Tibial artery (tissue), 4 donors: Measurements from ENCODE around the gene TLNRD1.

Source experiments
- DNase-seq, 2 donors: peaks; one replicate each; pipeline ENCODE4 v3.0.0-alpha.2; 2019
- H3K27ac ChIP-seq, 2 donors: fragments of 200-600 bp; sonication (generic) in 1 of 2; 1 replicate in 1 of 2; 2 replicates in 1 of 2; pipeline ENCODE4 v1.5.1; 2018 to 2019; ENCODE audit warnings: mild to moderate bottlenecking in 1 of 2
- H3K27me3 ChIP-seq, 2 donors: fragments of 200-600 bp; sonication (generic) in 1 of 2; one replicate each; pipeline versions ENCODE4 v1.5.1 to v1.6.0; 2016 to 2019
- H3K36me3 ChIP-seq, 3 donors: fragments of 200-600 bp; sonication (generic) in 2 of 3; one replicate each; pipeline ENCODE4 v1.5.1; 2016 to 2019; ENCODE audit warnings: mild to moderate bottlenecking in 2 of 3
- H3K4me1 ChIP-seq, 4 donors: fragments of 200-600 bp; sonication (generic) in 2 of 4; 1 replicate in 3 of 4; 2 replicates in 1 of 4; pipeline ENCODE4 v1.5.1; 2016 to 2019
- H3K4me3 ChIP-seq, 2 donors: fragments of 200-600 bp; sonication (generic) in 1 of 2; 1 replicate in 1 of 2; 2 replicates in 1 of 2; pipeline ENCODE4 v1.5.1; 2018 to 2019; ENCODE audit warnings: mild to moderate bottlenecking in 2 of 2
- H3K9me3 ChIP-seq, 3 donors: fragments of 200-600 bp; sonication (generic) in 1 of 3; one replicate each; pipeline ENCODE4 v1.5.1; 2016 to 2019
- intact Hi-C: fragments of 100-400 bp; cut with DNase I; formaldehyde crosslinking; loops from one replicate; pipeline ENCODE4 v1.15.0; 2023; ENCODE audit warnings: low total_unique reads
- TF ChIP-seq, protein P1 (sequence below), 2 experiments: fragments of 200-600 bp in 1 of 2; fragments of 450-650 bp in 1 of 2; IDR thresholded peaks; one replicate each; pipeline ENCODE4 v1.5.1; 2017 to 2019; ENCODE audit warnings: antibody characterized with exemption in 2 of 2, mild to moderate bottlenecking in 1 of 2, moderate library complexity in 1 of 2

Gene TLNRD1

DNA sequence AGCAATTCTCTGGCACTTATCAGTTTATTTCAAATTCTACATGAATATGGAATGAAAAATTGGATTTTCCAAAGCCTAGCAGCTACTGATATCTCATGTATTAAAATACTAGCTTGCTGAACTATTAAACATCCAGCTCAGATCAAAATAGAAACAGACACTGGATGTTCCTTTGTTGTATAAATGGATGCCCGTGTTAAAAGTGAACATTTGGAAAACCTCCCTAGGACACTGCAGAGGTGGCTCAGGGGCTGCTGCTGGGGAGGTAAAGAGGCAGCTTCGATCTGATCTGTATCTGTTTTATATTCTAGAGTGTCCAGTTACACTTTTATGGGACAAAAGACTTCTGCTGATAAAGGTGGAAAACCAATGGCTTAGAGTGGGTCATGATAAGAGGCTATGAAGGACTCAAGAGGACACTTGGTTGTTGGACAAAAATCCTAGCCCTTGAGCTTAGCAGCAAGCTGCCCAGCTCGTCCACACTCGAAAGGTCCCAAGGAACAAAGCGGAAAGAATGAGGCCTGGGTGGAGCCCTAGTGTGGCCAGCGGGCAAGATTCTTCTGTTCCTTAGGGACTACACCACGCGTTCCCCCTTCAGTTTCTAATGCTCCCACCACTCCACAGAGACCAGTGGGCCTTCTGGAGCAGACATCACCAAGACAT is 21.1 kb upstream of the TLNRD1 start:
- Histone ChIP-seq H3K27ac (no peak overlapping the region), H3K4me1 (peaks cover 0 to 18% (median 5%) of the 10 kb centered on the region in 4 donors), H3K36me3 (peaks cover 10 to 51% (median 45%) of the 10 kb centered on the region in 3 donors), H3K9me3 (no peaks in the 10 kb centered on the region), H3K4me3 (no peak overlapping the region), H3K27me3 (no peaks in the 10 kb centered on the region)
- intact Hi-C loops, result no loop called here
- TF ChIP-seq, protein P1, sequence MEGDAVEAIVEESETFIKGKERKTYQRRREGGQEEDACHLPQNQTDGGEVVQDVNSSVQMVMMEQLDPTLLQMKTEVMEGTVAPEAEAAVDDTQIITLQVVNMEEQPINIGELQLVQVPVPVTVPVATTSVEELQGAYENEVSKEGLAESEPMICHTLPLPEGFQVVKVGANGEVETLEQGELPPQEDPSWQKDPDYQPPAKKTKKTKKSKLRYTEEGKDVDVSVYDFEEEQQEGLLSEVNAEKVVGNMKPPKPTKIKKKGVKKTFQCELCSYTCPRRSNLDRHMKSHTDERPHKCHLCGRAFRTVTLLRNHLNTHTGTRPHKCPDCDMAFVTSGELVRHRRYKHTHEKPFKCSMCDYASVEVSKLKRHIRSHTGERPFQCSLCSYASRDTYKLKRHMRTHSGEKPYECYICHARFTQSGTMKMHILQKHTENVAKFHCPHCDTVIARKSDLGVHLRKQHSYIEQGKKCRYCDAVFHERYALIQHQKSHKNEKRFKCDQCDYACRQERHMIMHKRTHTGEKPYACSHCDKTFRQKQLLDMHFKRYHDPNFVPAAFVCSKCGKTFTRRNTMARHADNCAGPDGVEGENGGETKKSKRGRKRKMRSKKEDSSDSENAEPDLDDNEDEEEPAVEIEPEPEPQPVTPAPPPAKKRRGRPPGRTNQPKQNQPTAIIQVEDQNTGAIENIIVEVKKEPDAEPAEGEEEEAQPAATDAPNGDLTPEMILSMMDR (IDR thresholded peaks at IDR 0.05), result no peak
- no peak for DNase-seq

DNA sequence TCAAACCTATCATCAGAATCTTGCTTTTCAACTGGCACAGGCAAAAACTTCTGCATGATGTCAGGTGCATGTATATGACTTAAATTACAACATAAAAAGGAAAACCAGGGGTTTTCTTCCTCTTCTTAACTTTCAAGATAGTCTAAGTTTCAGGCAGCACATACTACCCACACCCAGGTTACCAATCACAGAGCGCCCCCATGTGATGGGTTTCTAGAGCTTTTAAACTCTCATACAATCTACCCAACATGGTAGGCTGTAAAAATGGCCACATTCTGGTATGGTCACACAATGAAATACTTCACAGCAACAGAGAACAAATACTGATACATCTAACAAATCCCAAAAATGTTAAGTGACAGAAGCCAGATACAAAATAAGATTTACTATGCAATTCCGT is 18.5 kb upstream of the TLNRD1 start:
- Histone ChIP-seq H3K27ac (no peak overlapping the region), H3K4me3 (no peak overlapping the region), H3K27me3 (no peaks in the 10 kb centered on the region), H3K4me1 (peaks cover 0 to 23% (median 8%) of the 10 kb centered on the region in 4 donors), H3K36me3 (peaks cover 10 to 45% (median 45%) of the 10 kb centered on the region in 3 donors), H3K9me3 (no peaks in the 10 kb centered on the region)
- TF ChIP-seq, protein P1 (IDR thresholded peaks at IDR 0.05), result no peak
- intact Hi-C loops, result no loop called here
- no peak for DNase-seq

GRCh38 chr15:80982839-80983238 is 17.9 kb upstream of the TLNRD1 start:
- no peak overlapping the region for H3K27ac ChIP-seq
- no peak for DNase-seq
- H3K4me3 ChIP-seq, result no peak overlapping the region
- no peaks in the 10 kb centered on the region for H3K27me3 ChIP-seq
- H3K36me3 ChIP-seq, result peaks cover 10 to 45% (median 39%) of the 10 kb centered on the region in 3 donors
- peaks cover 0 to 24% (median 11%) of the 10 kb centered on the region in 4 donors for H3K4me1 ChIP-seq
- intact Hi-C loops, result no loop called here
- no peaks in the 10 kb centered on the region for H3K9me3 ChIP-seq
- TF ChIP-seq, protein P1 (IDR thresholded peaks at IDR 0.05), result no peak

GRCh38 chr15:80984856-80985255 is 15.9 kb upstream of the TLNRD1 start:
- Histone ChIP-seq H3K9me3 (no peaks in the 10 kb centered on the region), H3K4me1 (peaks cover 0 to 36% (median 24%) of the 10 kb centered on the region in 4 donors), H3K27ac (no peak overlapping the region), H3K27me3 (no peaks in the 10 kb centered on the region), H3K4me3 (no peak overlapping the region), H3K36me3 (peaks cover 7 to 29% (median 21%) of the 10 kb centered on the region in 3 donors)
- intact Hi-C loops, result no loop called here
- DNase-seq, result no peak
- TF ChIP-seq, protein P1 (IDR thresholded peaks at IDR 0.05), result no peak

DNA sequence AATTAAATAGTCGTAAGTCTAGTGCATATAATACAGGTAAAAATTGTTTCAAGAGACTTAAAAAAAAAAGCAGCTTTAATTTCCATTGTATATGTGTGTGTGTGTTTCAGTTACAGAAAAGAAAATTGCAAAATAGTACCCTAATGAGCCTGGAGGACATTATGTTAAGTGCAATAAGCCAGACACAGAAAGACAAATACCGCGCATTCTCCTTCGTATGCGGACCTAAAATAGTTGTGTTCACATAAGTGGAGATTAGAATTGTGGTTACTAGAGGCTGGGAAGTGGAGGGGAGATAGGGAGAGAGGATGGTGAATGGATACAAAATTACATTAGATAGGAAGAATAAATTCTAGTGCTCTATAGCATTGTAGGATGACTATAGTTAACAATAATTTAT is 14.7 kb upstream of the TLNRD1 start:
- Histone ChIP-seq H3K9me3 (no peaks in the 10 kb centered on the region), H3K4me1 (peaks cover 0 to 47% (median 24%) of the 10 kb centered on the region in 4 donors), H3K27me3 (no peaks in the 10 kb centered on the region), H3K27ac (no peak overlapping the region), H3K4me3 (no peak overlapping the region), H3K36me3 (peaks cover 0 to 17% (median 10%) of the 10 kb centered on the region in 3 donors)
- TF ChIP-seq, protein P1 (IDR thresholded peaks at IDR 0.05), result no peak
- no peak for DNase-seq
- intact Hi-C loops, result no loop called here
